RKO (cell line): Measurements from ENCODE around the gene SIK3.
"Not testable (repeated sequence)": the region's sequence is repeated elsewhere in the genome, so short reads cannot be mapped to it uniquely, and the experiment has no call there.

ENCODE experiments used
- DNase-seq: peaks from one replicate; pipeline ENCODE4 v3.0.0-alpha.2; 2016; ENCODE audit warnings: low spot score

Gene SIK3

DNA sequence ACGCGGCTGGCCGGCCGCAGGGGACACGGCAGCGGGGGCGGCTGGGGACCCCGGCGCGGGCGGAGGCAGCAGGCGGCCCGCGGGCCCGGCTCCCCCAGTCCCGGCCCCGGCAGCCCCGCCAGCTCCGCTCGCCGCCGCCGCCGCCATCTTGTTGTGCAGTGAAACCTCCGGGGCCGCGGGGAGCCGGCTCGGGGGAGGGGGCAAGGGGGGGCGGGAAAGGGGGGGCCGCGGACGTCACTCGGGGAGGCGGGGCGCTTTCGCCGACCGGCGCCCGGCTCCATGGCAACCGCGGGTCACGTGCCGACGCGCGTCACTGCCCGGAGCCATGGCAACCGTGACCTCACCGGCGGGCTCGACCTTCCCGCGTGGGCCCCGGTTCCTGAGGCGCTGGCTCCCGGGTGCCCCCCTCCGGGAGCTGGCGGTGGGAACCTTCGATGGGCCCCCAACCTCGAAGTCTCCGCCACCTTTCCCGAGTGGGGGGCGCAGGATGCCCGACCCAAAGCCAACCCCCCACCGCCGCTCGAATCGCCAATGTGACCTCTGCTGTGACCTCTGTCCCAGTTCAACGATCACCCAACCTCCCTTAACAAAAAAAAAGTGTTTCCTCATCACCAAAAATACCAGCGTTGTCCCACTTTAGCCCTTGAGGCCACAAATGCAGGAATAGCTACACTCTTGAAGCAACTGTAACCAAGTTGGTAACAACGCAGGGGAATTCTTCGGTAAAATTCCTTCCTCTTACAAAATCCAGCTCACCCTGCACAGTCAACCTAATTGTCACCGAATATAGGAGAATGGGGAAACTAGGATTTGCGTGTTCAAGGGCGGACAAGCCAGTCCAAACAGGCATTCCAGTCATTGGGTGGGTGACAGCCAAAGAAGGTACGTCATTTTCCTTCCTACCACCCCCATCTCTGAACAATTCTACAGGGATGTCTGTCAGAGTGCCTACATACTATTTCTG is at the start of gene SIK3:
Gene SIK3 (minus strand): TSS at position 160 of the 964 bp plus-strand sequence. CDS start 13 bp downstream, at position 147.
- DNase-seq: peak; percentile 93

DNA sequence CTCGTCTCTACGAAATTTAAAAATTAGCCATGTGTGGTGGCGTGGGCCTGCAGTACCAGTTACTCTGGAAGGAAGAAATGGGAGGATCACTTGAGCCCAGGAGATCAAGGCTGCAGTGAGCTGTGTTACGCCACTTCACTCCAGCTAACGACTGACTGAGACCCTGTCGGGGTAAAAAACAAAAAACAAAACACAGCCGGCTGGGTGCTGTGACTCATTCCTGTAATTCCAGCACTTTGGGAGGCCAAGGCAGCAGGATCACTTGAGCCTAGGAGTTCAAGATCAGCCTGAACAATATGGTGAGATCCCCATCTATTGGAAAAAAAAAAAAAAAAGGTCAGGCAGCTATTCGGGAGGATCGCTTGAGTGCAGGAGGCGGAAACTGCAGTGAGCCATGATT is 48.3 kb upstream of the SIK3 start:
- peak; percentile 18 for DNase-seq

DNA sequence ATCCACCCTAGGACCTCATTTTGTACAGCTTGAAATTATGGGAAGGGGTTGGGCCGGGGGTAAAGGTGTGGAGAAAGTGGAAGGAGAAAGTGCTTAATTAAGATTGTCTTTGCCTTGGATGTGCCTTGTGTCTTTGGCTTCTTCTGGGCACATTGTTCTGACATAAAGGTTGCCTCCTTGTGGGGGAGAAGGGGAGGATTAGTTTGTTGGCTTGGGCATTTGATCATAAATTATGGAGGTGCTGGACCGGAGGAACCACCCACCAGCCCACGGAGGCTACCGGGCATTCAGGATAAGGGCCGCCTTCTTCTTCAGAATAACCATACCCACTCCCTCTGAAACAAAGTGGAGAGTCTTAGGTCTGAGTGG is 47.1 kb upstream of the SIK3 start:
- peak; percentile 78 for DNase-seq

DNA sequence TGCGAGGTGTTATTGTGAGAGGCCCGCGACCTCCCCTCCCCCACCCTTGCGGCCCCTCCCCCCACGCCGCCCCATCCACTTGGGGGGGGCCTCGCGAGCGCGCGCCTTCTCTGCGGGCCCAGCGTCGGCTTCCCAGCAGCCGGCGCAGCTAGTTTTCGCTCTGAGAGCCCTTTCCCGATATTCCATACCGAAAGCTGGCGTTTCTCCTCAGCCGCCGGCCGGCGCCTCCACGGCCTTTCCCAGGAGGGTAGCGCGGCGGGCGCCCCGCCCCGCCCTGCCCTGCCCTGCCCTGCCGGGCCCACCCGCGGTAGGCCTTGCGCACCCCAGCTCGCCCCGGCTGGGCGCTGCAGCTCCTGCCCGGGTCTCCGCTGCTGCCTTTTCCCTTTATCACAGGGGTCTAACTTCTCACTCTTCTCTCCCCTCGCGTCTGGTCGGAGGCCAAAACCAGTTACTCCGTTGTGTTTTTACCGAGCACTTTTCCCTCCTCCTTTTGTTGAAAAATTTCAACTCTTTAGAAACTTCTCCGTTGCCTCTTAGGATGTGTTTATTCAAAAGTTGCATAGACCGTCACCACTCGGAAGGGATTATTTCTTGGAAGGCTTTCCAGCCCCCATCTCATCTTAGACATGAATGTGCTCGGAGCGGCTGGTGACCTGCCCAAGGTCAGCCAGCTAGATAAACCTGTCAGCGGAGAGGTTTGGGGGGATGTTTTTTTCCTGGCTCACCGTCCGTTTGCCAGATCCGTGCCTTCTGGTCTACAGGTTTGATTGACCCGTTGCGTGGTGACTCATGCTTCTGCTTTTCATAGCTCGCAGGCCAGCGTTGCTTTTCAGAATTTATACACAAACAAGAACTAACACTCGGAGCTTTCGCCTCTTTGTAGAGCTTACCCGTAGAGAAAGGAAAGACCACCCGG is 46.5 kb upstream of the SIK3 start:
- DNase-seq: peak; percentile 86

DNA sequence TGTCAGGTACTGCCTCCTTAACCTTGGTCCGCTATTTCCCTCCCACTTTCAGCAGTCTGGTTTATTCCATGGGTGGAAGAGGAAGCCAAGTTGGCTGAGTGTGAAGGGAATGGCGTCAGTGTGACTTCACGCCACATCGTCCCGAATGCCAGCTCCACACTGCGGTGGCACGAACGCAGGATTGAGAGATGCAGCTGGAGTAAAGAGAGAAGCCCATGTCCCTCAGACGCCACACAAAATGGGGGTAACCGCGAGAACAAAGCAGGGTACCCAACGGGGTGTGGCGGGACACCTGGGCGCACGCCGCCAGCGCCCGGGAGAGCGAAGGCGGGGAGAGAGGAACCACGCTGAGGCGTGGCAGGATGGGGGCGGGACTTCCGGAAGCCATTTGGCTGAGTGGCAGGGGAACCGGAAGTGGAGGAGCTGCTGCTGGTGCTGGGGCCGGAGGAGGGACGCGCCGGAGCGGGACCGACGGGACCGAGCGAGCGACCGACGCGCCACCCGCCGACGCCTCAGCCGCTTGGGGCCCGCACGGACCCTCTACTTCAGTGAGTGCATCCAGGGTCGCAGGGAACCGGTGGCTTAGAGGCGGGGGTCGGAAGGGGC is 45.7 kb upstream of the SIK3 start, which contains the start of gene PAFAH1B2:
Gene PAFAH1B2 (plus strand): TSS at position 417 of the 606 bp plus-strand sequence. CDS start 8,161 bp downstream, outside the sequence.
- DNase-seq: peak; percentile 94

DNA sequence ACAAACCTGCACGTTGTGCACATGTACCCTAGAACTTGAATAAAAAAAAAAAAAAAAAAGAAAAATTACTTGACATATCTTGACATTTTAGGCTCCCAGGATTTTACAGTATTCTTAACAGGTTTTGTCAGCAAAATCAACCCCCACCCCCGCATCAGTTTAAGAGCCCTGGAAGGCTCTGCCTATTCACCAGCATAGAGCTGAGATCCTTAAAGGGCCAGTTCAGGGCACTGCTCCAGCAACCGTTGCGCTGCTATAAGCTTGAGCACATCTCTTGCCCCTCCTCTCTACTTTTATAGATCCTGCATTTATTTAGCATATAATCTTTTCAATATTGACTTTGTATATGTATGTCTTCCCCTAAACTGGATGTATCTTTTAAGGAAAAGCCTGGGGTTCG is 45.2 kb upstream of the SIK3 start:
- peak; percentile 79 for DNase-seq

DNA sequence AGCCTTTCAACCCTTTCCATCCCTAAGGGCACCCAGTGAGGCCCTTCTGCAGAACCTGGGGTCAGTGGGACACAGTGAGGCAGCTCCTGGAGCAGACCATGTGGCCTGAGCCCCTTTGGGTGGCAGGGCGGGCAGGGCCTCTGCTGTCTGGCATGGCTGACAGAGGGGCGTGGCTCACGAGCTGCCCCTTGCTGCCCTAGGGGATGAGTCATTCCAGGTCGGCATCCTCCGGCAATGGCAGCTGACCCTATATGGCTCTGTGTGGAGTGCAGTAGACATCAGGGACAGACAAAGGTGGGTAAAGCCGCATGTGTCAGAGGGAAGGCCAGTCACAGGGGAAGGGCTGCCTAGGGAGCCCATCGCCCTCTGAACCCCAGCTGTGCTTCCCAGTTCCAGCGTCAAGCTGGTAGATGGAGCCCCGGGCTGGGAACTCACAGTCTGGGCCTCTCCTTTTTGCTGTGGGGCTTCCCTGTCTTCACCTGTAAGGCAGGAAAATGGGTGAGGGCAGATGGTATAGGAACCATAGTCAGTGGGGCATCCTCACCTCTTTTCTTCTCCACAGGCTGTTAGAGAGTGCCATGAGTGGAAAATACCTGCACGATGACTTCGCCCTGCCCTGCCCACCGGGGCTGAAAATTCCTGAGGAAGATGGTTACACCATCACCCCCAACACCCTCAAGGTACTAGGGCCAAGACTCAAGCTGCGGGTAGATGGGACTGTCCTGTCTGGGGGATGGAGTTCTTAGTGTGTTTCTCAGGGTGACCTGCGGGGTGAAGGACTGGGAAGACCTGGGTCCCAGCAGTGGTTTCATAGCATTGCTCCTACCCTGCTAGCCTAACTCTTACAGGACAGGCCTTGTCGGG is 39.2 kb upstream of the SIK3 start:
- not testable (repeated sequence) for DNase-seq

DNA sequence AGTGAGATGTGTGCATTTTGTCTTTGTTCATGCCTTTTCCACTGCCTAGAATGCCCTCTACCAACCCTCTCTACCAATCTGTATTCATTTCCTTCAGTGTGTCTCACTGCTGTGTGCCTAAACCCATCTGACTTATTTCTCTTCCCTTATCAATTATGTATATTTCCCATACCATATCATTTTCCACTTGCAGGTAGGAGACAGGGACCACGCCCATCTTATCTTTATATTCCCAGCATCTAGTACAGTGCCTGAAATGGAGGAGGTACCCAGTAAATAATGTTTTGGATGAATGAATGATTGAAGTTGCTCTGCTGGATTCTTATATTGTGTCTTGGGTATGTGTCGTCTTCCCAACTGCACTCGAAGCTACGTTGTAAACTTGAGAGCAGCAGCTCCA is 36.8 kb upstream of the SIK3 start:
- not testable (repeated sequence) for DNase-seq

DNA sequence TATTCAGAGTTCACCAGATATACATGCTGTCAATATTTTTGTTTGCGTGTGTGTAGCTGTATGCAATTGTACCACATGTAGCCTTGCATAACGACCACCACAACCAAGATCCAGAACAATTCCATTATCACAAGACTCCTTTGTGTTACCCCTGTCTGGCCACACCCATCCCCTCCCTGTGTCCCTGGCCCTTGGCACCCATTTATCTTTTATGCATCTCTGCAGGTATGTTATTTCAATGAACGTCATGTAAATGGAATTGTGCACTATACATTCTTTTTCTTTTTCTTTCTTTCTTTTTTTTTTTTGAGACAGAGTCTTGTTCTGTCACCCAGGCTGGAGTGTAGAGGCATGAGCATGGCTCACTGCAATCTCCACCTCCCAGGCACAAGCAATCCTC is 36.2 kb upstream of the SIK3 start:
- no peak for DNase-seq

DNA sequence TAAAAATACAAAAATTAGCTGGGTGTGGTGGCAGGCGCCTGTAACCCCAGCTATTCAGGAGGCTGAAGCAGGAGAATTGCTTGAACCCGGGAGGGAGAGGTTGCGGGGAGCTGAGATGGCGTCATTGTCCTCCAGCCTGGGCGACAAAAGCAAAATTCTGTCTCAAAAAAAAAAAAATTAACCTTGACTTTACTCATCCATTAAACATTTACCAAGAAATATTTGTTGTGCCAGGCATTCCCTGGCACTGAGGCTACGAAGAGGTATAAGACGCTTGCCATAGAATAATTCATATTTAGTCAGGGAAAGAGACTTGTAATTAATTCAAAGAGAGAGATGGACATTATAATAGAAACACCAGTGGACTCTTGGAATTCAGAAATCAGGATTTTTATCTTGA is 32.7 kb upstream of the SIK3 start:
- no peak for DNase-seq

DNA sequence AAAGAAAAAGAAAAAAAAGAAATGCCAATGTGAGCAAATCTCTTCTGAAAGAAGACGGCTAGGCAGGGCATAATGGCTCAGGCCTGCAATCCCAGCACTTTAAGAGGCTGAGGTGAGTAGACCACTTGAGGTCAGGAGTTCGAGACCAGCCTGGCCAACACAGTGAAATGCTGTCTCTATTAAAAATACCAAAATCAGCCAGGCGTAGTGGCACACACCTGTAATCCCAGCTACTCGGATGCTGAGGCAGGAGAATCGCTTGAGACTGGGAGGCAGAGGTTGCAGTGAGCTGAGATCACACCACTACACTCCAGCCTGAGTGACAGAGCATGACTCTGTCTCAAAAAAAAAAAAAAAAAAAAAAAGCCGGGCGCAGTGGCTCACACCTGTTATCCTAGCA is 32.2 kb upstream of the SIK3 start:
- DNase-seq: not testable (repeated sequence)

DNA sequence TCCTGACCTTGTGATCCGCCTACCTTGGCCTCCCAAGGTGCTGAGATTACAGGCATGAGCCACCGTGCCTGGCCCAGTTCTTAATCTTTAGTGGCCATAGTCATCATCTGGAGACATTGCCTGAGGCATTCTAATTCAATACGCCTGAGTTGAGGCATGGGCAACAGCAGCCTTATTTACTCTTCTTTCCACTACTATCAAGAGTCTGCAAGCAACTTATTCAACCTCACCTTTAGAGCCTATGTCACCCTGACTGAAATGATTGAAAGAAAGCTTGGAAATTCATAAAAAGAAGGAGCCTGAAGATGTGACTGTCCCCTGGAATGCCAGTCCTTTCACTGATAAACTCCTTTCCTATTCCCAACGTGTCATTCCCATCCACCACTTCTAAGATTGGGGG is 30.1 kb upstream of the SIK3 start:
- no peak for DNase-seq

DNA sequence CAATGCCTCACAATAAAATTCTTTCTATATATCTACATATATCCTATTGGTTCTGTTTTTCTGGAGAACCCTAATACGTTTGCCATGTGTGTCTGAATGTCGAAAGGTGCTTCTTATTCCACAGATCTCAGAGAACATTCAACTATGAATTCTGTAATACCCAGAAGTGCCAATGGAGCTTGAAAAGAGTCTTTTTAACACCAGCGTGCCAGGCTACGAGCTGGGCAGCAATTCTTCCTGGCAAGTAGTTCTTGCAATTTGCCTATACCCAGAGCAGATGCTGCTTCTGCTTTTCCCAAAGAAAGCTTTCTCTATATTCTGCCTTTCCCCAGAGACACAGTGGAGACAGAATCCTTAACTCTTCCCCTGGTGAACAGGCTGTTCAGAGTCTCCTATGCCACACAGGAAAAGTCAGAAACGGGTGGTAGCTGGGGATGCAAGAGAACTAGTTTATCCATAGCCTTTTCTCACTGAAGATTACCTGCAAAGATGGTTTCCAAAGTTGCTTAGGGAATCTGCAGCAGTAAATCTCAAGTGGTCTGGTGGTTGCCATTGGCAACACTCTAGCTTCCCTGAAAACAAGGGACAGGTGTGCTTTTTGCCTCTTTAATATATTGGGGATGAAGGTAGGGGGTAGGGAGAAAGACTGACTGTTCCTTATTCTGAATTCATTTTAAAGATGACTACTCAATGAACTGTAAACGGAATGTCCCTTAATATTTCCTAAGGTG is 29.1 kb upstream of the SIK3 start:
- no peak for DNase-seq

DNA sequence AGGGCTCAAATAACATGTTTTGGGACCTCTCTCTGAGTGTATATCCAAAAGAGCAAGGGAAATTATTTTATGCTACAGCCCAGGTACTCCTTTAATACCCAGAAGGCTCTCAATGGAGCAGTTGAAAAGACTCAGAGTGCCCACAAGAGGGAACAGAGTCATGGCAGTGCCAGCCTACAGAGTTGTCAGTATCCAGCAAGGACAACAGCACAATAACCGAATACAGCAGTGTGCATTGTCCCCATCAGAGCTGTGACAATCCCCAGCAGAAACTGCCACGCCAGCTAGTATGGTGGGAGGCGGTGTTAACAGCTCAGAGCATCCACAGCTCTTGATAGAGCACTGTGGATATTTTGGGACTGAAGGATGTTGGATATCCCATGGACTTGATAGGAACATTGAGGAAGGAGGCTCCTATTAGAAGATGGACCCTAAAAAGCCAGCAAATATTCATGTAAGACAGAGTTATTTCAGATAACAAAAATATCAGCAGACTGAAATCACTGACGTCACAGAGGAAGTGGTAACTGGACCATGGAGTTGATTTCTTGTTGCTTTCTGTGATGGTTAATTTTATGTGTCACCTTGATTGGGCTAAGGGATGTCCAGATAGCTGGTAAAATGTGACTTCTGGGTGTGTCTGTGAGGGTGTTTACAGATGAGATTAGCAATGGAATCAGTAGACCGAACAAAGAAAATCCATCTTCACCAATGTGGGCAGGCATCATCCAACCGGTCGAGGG is 28.2 kb upstream of the SIK3 start:
- no peak for DNase-seq

DNA sequence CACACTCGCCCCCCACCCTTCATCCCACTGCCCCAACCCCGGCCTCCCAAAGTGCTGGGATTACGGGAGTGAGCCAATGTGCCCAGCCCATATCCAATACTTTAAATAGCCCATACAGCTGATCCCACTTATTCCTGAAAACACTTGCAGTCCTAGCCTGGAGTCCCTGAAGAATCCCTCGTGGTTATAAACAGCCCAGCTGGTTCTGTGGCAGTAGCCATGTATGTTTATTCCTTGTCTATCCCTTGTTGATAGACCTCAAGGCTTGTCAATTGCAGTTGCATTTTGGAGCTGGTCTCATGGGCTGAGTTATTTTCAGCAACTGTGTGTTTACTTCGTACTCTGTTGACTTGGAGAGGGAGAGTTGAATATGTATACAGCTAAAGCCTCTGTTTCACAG is 24.3 kb upstream of the SIK3 start:
- DNase-seq: no peak

DNA sequence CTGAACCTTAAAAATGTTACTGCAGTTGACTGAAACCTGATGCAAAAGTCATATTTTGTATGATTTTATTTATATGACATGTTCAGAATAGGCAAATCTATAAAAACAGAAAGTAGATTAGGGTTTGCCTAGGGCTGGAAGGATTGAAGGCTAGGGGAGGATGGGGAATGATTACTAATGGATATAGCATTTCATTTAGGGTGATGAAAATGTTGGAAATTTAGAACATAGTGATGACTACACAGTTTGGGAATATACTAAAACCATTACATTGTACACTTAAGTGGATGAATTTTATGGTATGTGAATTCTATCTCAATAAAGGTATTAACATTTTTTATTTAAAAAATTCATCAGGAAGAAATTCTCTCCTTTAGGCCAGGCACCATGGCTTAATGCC is 22.9 kb upstream of the SIK3 start:
- DNase-seq: no peak

DNA sequence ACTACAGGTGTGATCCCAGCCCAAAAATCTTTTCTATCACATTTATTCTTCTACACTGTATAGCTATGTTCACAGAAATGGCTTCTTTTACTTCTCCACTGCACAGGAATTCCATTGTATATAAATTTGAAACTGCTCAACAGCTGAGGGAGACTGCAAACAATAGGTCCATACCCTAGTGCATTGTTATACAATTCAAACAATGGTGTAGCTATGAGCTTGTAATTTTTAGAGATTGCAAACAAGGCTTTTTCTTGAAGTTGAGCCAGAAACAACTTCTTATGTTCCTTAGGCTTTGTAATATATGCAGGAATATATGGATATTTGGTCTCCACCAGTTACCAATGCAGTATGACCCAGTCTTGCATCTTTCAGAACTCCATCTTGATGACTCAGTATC is 19.5 kb upstream of the SIK3 start:
- no peak for DNase-seq

DNA sequence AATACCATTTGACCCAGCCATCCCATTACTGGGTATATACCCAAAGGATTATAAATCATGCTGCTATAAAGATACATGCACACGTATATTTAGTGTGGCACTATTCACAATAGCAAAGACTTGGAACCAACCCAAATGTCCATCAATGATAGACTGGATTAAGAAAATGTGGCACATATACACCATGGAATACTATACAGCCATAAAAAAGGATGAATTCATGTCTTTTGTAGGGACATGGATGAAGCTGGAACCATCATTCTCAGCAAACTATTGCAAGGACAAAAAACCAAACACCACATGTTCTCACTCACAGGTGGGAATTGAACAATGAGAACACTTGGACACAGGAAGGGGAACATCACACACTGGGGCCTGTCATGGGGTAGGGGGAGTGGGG is 14.7 kb upstream of the SIK3 start:
- DNase-seq: not testable (repeated sequence)

DNA sequence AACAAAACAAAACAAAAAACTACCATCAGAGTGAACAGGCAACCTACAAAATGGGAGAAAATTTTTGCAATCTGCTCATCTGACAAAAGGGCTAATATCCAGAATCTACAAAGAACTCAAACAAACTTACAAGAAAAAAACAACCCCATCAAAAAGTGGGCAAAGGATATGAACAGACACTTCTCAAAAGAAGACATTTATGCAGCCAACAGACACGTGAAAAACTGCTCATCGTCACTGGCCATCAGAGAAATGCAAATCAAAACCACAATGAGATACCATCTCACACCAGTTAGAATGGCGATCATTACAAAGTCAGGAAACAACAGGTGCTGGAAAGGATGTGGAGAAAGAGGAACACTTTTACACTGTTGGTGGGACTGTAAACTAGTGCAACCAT is 14.3 kb upstream of the SIK3 start:
- DNase-seq: not testable (repeated sequence)
